Measurements from ENCODE around the gene MTRF1.

DNA sequence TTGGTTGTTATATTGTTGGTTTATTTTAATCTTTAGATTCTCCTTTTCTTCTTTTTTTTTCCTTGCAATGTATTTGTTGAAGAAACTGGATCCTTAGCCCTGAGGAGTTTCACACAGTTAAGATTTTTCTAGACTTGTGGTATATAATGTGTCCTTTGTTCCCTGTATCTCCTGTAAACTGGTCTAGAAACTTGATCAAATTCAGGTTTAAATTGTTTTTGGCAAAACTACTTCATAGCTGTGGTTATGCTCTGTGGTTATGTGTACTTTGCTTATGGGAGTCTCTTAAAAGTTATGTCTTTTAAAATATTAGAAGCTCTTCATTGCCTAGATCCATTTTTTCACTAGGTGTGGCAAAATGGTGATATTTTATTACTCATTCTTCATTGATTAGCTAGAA, 3.7 kb upstream of the MTRF1 start:
- TF ChIP-seq, protein P1, sequence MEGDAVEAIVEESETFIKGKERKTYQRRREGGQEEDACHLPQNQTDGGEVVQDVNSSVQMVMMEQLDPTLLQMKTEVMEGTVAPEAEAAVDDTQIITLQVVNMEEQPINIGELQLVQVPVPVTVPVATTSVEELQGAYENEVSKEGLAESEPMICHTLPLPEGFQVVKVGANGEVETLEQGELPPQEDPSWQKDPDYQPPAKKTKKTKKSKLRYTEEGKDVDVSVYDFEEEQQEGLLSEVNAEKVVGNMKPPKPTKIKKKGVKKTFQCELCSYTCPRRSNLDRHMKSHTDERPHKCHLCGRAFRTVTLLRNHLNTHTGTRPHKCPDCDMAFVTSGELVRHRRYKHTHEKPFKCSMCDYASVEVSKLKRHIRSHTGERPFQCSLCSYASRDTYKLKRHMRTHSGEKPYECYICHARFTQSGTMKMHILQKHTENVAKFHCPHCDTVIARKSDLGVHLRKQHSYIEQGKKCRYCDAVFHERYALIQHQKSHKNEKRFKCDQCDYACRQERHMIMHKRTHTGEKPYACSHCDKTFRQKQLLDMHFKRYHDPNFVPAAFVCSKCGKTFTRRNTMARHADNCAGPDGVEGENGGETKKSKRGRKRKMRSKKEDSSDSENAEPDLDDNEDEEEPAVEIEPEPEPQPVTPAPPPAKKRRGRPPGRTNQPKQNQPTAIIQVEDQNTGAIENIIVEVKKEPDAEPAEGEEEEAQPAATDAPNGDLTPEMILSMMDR (IDR thresholded peaks at IDR 0.05; ENCODE audit: insufficient read depth, low read depth, low read length) = no peak
- no peak for TF ChIP-seq EZH2 (IDR thresholded peaks at IDR 0.05; ENCODE audit: insufficient read depth, low read length)
